NT2/D1 (cell line): Measurements from ENCODE around the gene KMT2C.
"Not testable (repeated sequence)": the region's sequence is repeated elsewhere in the genome, so short reads cannot be mapped to it uniquely, and the experiment has no call there.

ENCODE experiments used
- SUZ12 ChIP-seq: IDR thresholded peaks from 2 replicates; pipeline ENCODE4 v1.6.1; 2011; ENCODE audit not compliant: insufficient read length, insufficient read depth; ENCODE audit errors: extremely low read depth
- YY1 ChIP-seq: IDR thresholded peaks from 2 replicates; pipeline ENCODE4 v1.6.1; 2011; ENCODE audit not compliant: insufficient read length, insufficient read depth
- ZNF274 ChIP-seq: IDR thresholded peaks from 2 replicates; pipeline ENCODE4 v1.6.1; 2011; ENCODE audit warnings: mild to moderate bottlenecking, low read depth, low read length

- not testable (repeated sequence) for TF ChIP-seq YY1, ZNF274, SUZ12
Measured at GRCh38 chr7:152469576-152469975, 33.8 kb upstream of the KMT2C start.
